HG03521 (cell line): ENCODE results near the gene MGRN1.

Experiments used
- ATAC-seq: cut with Tn5 transposase; IDR thresholded peaks from one replicate; pipeline ENCODE4 v1.9.1; 2021; ENCODE audit warnings: mild to moderate bottlenecking, moderate library complexity; ENCODE audit not compliant: unreplicated experiment

Gene MGRN1

DNA sequence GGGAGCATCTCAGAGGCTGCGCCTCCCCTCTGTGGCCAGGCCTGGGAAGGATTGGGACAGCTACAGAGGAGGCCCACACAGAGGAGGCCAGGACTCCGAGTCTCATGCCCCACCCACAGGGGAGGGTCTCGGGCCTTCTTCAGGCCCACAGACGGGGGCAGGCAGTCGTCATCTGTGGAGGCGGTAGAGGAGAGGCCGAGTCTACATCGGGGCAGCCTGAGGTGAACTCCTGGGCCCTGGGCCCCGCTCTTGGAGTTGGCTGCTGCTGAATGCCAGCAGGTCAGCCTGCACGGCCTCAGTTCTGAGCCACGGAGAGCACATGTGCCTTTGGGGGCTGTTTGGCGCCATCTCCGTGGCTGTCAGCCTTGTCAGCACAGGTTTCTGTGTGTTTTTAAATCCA, 60.7 kb downstream of the MGRN1 start:
- ATAC-seq: no peak

GRCh38 chr16:4685776-4686496, 61.3 kb downstream of the MGRN1 start:
- no peak for ATAC-seq

DNA sequence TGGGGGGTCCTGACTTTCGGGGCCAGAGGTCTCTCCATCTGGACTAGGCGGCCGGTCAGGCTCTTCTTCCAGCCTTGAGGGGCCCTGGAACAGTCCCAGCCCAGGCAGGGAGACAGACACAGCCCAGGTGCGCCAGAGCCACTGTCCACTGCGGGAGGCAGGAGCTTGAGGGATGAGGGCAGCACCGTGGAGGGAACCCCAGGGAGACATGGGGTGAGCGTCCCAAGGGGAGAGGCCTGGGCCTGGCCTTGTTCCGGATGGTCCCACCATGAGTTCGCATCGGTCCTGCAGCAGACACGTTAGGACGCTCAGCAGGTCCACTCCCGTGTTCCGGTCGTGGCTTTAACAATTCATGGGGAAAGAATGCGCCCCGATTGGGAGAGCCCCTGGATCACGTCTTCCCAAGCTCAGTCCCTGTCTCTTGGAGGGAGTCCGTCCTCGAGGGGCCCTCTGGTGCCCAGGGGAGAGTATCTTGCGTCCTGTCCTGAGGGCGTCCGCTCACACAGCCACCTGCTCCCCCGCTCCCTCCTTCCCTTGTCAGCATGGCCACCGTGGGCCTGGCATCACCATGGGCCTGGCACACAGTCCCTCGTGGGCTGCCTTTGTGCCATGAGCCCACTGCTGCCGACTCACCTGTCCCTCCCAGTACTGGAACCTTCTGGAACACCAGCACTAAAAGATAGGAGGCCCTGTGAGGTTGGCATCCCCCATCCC, 62.0 kb downstream of the MGRN1 start:
- ATAC-seq: no peak

DNA sequence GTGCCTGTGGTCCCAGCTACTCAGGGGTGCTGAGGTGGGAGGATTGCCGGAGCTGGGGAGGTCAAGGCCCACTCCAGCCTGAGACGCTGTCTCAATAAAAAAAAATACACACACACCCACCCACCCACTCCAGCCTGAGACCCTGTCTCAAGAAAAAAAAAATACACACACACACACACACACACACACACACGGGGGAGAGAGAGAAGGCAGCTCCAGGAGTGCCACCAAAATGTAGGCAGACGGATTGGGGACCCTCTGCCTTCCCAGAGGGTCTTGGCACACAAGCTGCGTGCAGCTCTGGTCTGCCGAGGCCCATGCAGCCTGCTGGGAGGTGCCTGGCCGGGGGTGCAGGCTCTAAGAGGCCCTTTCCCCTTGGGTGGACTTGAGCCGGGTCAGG, 62.8 kb downstream of the MGRN1 start:
- no peak for ATAC-seq

GRCh38 chr16:4687946-4688673, 63.5 kb downstream of the MGRN1 start:
- no peak for ATAC-seq

GRCh38 chr16:4688674-4689045, 64.0 kb downstream of the MGRN1 start:
- no peak for ATAC-seq

DNA sequence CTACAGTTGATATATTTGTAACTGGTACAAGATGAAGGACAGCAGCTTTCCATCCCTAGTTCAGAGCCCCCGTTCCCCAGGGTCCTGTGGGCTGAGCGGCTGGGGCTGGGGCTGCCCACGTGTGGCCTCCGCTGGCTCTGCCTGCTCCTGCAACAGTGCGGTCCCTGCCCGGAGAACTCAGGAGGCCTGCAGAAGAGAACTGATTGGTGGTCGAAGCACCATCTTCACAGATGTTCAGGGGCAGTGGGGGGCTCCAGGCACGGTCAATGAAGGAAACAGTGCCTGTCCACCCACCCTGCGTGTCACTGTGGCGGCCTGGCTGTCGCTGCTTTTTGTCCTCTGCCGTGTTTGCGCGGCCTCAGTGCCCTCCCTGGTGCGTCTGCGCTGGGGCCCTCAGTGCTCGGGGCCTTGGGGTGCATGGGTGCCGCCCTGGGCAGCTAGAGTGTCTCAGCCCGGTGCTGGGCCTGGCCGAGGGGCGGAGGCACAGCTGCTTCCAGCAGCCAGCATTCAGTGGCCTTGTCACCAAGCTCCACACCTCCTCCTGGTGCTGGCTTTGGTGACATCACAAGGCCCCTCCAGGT, 64.6 kb downstream of the MGRN1 start:
- ATAC-seq: no peak

- no peak for ATAC-seq
Observed at GRCh38 chr16:4689864-4690704, 65.5 kb downstream of the MGRN1 start.

DNA sequence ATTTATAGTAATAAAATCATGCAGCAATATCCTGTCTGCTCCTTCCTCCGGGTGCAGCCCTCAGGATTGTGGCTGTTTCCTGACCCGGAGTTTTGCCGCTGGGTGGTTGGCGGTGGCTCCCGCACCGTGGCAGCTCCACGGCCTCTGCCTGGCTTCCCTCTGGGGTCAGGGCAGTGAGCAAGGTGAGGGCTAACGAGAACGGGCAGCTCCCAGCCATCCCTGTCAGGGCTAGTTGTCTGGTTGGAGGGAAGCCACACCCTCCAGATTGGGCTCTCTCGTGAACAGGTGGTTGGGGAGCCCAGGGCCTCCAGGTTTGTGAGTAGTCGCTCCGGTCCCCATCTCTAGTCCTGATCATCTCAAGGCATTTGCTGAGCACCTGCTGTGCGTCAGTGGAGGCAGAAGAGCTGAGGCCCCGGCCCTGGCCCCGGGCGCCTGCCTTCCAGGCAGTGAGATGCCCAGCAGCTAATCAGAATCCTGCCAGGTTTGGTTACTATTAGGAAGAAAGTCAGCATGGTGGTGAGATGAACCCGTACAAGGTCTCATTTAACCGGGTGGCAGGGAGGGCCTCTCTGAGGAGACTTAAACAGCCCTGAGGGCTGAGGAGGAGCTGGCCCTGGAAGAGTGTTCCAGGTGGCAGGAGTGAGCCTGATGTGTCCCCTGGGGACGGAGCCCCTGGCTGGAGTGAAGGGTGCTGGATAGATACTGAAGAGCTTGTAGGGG, 66.5 kb downstream of the MGRN1 start:
- no peak for ATAC-seq

- ATAC-seq: no peak
Observed at GRCh38 chr16:4691666-4692412, 67.2 kb downstream of the MGRN1 start.

GRCh38 chr16:4692460-4693295, 68.1 kb downstream of the MGRN1 start:
- peak; percentile 3 for ATAC-seq

- ATAC-seq: peak; percentile 94
Observed at GRCh38 chr16:4693296-4693955, 68.8 kb downstream of the MGRN1 start, which contains the start of gene NUDT16L1. TSS of gene NUDT16L1 (plus strand) at chr16:4693562. CDS start at chr16:4693727, 165 bp downstream.

DNA sequence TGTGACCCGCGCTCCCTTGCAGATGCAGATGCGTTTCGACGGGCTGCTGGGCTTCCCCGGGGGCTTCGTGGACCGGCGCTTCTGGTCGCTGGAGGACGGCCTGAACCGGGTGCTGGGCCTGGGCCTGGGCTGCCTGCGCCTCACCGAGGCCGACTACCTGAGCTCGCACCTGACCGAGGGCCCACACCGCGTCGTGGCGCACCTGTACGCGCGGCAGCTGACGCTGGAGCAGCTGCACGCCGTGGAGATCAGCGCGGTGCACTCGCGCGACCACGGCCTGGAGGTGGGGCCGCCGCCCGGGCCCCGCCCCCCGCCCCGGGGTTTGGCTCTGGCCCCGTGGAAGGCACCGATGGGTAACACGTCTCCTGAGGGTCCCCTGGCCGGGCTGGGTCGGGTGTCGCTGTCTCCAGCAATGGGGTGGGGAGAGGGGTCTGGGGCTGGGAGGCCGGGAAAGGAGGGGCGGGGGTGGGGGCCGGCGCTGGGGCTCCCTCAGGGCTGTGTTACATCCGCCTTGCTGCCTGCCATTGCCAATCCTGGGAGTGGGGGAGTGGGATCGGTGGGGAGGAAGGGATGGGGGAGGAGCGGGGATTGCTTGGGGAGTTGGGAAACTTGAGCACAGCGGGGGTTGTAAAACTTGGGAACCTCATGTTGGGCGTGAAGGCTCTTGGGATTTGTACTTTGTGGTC, 69.5 kb downstream of the MGRN1 start:
- peak; percentile 8 for ATAC-seq

DNA sequence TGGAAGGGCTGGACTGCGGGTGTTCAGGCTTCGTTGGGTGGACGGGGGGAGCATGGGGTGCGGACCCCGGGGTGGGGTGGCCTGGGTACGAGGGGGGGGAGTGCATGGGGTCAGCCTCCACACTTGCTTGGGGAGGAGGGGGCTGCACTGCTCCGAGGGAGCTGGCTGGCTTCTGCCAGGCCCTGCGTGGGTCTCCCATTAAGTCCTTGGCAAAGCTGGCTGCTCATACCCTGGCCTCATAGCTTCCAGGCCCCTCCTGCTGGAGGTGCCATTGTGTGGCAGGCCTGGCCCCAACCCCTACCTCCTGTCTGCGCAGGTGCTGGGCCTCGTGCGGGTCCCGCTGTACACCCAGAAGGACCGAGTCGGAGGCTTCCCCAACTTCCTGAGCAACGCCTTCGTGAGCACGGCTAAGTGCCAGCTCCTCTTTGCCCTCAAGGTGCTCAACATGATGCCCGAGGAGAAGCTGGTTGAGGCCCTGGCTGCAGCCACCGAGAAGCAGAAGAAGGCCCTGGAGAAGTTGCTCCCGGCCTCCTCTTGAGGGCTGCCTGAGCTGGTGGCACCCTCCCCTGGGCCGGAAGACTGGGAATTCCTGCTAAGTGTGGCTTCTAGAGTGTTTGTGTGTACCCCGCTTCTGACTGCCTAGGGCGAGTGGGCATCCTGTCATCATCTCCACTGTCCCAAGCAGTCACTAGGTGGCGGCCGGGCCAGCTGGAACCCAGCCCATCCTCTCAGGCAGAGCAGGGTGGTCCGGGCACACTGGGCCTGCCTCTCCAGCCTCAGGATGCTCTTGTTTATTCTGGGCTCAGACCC, 70.2 kb downstream of the MGRN1 start:
- no peak for ATAC-seq

GRCh38 chr16:4695473-4696171, 71.0 kb downstream of the MGRN1 start:
- ATAC-seq: no peak
